ENCODE data around the gene SH3PXD2A.

SH3PXD2A gene

DNA sequence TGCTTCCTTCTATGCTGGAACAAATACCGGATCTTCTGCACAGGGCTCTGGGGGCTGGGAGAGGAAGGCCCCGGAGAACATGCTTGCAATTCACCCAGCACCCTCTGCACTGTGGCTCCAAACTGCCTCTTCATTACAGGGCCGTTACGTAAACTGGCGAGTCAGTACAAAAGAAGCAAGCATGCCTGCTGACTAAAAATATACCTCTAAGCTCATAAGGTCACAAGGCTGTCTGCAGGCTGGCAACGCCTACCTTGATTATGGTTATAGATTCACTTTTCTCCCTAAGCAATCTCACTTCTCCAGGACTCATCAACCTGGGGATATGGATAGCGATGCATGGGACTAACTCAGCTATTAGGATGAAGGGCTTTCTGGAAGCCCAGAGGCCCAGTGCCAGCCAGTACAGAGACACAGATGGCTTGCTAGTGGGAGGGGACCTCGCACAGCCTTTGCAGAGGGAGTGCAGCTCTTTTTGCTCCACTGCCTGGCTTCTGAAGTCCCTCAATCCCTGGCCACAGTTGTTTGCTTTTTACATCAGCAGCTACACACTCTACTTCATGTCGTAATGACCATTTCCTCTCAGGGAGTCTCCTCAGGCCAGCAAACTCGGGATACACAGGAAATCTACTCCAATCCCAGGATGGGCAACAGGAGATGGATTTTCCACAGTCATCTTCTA, 96.1 kb downstream of the SH3PXD2A start:
- DNase-seq (ENCODE audit: low spot score) = no peak

DNA sequence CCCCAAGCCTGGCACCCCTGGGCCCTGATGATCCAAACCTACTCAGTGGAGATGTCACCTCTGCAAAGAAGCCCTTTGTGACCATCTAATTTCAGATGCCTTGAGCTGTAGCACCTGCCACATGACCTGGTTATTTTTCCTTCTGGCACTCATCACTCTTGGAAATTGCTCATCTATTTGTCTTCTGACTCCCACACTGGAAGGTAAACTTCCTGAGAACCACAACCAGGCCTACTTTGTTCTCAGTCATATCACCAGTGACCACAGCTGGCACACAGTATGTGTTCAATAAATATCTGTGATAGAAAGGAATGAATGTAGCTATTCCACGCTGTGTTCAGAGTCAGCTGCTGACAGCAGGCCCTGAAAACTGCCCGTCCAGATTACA, 97.1 kb downstream of the SH3PXD2A start:
- H3K27ac ChIP-seq = peak overlapping the region; percentile 85 to 94
- no peak for DNase-seq (ENCODE audit: low spot score)
- no peak overlapping the region for H3K4me3 ChIP-seq
- TF ChIP-seq, protein P1, sequence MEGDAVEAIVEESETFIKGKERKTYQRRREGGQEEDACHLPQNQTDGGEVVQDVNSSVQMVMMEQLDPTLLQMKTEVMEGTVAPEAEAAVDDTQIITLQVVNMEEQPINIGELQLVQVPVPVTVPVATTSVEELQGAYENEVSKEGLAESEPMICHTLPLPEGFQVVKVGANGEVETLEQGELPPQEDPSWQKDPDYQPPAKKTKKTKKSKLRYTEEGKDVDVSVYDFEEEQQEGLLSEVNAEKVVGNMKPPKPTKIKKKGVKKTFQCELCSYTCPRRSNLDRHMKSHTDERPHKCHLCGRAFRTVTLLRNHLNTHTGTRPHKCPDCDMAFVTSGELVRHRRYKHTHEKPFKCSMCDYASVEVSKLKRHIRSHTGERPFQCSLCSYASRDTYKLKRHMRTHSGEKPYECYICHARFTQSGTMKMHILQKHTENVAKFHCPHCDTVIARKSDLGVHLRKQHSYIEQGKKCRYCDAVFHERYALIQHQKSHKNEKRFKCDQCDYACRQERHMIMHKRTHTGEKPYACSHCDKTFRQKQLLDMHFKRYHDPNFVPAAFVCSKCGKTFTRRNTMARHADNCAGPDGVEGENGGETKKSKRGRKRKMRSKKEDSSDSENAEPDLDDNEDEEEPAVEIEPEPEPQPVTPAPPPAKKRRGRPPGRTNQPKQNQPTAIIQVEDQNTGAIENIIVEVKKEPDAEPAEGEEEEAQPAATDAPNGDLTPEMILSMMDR (IDR thresholded peaks at IDR 0.05) = no peak

More for the DNA sequence above, 96.1 kb downstream of the SH3PXD2A start:
- Histone ChIP-seq H3K27ac (peak overlapping the region; percentile 85 to 94), H3K4me3 (peak overlapping the region; percentile 33)
- TF ChIP-seq, protein P1 (IDR thresholded peaks at IDR 0.05) = no peak

DNA sequence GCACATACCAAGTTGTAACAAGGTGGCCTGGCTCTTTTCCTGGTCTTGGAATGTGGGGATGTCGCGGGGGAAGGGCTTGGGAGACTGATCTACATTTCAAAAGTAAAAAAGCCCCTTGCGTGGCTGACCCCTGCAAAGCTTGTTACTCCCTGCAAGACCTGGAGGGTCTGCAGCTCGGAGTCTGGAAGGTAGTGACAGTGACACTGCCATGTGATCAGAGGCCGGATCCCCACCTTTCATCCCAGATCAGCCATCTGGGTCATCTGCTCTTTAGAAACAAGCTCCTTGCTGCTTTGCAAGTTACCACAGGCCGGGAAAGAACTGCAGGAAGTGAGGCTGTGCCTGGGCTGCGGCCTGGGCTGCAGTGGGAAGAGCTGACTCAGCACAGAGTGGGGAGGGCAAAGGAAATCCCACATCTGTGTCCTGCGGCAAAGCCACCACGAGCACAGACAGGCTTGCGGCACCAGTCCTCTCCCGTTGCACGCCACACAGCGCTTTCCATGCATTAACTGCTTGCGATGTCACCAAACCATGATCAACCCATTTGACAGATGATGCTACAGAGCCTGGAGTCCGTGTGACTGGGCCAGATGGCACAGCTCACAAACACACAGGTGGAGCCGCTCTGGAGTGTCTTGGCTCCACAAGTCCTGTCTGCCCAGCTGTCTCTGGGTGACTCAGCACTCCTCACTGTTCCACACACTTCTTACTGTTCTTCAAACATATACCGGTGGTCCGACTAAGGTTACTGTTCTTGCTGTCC, 97.7 kb downstream of the SH3PXD2A start:
- DNase-seq (ENCODE audit: low spot score) = no peak
- Histone ChIP-seq H3K27ac (peak overlapping the region; percentile 85 to 94), H3K4me3 (no peak overlapping the region)
- TF ChIP-seq, protein P1 (IDR thresholded peaks at IDR 0.05) = no peak

DNA sequence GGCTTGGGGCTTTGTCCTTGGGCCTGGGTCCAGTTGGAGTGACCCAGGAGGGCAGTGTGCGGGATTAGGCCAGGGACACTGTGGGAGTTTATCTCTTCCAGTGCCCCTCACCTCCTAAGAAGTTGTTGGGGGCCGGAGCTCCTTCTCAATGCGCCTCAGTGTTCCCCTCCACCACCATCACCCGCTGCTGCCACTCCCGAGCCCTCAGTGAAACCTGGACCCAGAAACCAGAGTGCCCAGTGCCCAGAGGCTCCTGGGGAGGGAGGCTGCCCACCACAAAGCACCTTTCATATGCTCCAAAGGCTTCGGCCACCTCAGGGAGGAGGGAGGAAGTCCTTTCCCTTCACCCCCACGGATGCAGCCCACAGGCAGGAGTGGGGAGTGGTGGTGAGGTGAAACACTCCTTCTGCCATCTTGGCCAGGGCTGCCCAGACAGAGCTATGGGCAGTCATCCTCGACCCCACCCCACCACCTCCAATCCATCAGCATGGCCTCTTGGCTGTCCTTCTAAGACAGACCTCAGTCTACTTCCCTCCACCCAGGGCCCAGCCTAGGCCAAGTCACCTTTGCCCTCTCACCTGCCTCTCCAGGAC, 99.0 kb downstream of the SH3PXD2A start:
- TF ChIP-seq, protein P1 (IDR thresholded peaks at IDR 0.05) = no peak
- peak overlapping the region in 1 of 2 donors; percentile 94 for H3K27ac ChIP-seq
- no peak overlapping the region for H3K4me3 ChIP-seq
- DNase-seq (ENCODE audit: low spot score) = no peak

DNA sequence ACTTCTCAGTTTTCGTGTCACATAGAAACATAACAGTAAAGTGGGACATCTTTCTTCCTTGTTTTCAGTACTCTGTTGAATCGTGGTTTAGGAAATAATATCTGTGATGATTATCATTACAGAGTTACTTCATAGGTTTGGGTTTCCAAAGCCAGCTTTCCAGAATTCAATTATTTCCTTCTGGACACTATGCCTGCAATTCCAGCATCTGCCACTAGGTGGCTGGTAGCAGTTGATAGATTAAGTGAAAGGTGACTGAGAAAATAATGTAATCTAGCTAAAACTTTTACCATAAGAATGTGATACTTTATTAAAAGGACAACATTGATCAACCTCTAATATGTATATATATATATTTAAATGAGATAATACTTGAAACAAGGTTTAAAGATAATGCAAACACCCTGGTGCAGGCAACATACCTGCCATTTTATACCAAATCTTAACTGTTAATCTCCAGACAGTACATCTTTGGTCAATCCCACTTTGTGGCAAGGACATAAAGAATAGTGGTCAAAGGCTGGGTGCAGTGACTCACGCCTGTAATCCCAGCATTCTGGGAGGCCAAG, 102.6 kb downstream of the SH3PXD2A start:
- H3K27ac ChIP-seq = no peak overlapping the region
- TF ChIP-seq, protein P1 (IDR thresholded peaks at IDR 0.05) = no peak
- H3K4me3 ChIP-seq = no peak overlapping the region
- no peak for DNase-seq (ENCODE audit: low spot score)

DNA sequence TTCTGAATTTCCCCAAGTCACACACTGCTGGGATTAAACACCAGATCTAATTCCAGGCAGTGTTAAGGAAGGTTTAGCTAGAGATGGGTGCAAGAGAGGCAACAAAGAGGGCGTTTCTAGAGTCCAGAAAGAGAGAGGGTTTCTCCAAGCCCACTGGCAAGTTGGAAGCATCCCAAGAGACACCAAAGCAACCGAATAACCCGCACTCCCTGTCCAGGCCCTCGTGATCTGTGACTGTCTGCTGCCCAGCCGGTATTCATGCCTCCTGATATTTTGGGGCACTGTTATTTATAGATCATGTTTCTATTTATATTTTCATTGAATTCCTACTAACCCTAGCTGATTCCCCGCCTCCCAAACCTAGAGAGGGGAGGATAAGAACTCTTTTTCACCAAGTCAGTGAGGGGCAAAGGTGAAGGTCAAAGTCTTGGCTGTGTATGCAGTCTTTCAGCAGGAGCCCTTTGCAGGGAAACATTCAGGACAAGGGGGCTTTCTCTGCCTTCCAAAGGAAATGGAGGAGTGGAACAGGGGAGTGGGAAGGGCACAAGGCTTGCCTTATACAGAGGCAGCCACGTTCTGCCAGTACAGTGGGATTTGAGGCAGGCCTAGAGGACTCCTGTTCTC, 103.6 kb downstream of the SH3PXD2A start:
- Histone ChIP-seq H3K27ac (peak overlapping the region; percentile 42 to 66), H3K4me3 (no peak overlapping the region)
- TF ChIP-seq, protein P1 (IDR thresholded peaks at IDR 0.05) = no peak
- no peak for DNase-seq (ENCODE audit: low spot score)
